Mesenchymal stem cell (in vitro differentiated cells and primary cell): ENCODE results near the gene SCIN.
A peak's percentile ranks its signal among the peaks of the same experiment; 100 is the strongest.
"Not testable (repeated sequence)": the region's sequence is repeated elsewhere in the genome, so short reads cannot be mapped to it uniquely, and the experiment has no call there.

Experiments used
- DNase-seq: peaks from one replicate; pipeline ENCODE4 v3.0.0-alpha.2; 2013
- H2AFZ ChIP-seq: one replicate; pipeline ENCODE4 v1.6.1; 2013; ENCODE audit warnings: low read depth, mild to moderate bottlenecking, control low read depth, inconsistent platforms, low read length, moderate library complexity
- H2AK5ac ChIP-seq: 2 replicates; pipeline ENCODE4 v1.6.1; 2013; ENCODE audit warnings: low read length, moderate library complexity, mild to moderate bottlenecking, inconsistent platforms; ENCODE audit not compliant: severe bottlenecking
- H2BK120ac ChIP-seq: one replicate; pipeline ENCODE4 v1.6.1; 2013; ENCODE audit warnings: low read depth, mild to moderate bottlenecking, inconsistent platforms, low read length, moderate library complexity
- H2BK12ac ChIP-seq, 2 experiments: one replicate each; pipeline ENCODE4 v1.6.1; 2013; ENCODE audit warnings: inconsistent platforms in 2 of 2, low read length in 2 of 2, mild to moderate bottlenecking in 2 of 2, moderate library complexity in 2 of 2, control low read depth in 1 of 2
- H2BK15ac ChIP-seq: one replicate; pipeline ENCODE4 v1.6.1; 2013; ENCODE audit warnings: mild to moderate bottlenecking, low read depth, inconsistent platforms; ENCODE audit not compliant: poor library complexity, severe bottlenecking
- H2BK5ac ChIP-seq: 2 replicates; pipeline ENCODE4 v1.6.1; 2013; ENCODE audit warnings: low read depth, mild to moderate bottlenecking, low read length, control low read depth, inconsistent platforms; ENCODE audit not compliant: poor library complexity, severe bottlenecking
- H3K14ac ChIP-seq, 2 experiments: one replicate each; pipeline ENCODE4 v1.6.1; 2013; ENCODE audit warnings: inconsistent platforms in 2 of 2, low read length in 2 of 2, control low read depth in 1 of 2, mild to moderate bottlenecking in 1 of 2, moderate library complexity in 1 of 2
- H3K18ac ChIP-seq, 2 experiments: one replicate each; pipeline ENCODE4 v1.6.1; 2013; ENCODE audit warnings: inconsistent platforms in 2 of 2, low read length in 2 of 2, control low read depth in 1 of 2, low read depth in 1 of 2, mild to moderate bottlenecking in 1 of 2
- H3K23ac ChIP-seq, 2 experiments: one replicate each; pipeline ENCODE4 v1.6.1; 2013; ENCODE audit warnings: inconsistent platforms in 2 of 2, low read length in 2 of 2, mild to moderate bottlenecking in 2 of 2, moderate library complexity in 2 of 2, control low read depth in 1 of 2
- H3K27ac ChIP-seq: 2 replicates; pipeline ENCODE4 v1.5.1; 2013; ENCODE audit warnings: mild to moderate bottlenecking, moderate library complexity, low read length, control low read depth, inconsistent platforms; ENCODE audit not compliant: poor library complexity, severe bottlenecking
- H3K27me3 ChIP-seq, 2 experiments: 2 replicates each; pipeline versions ENCODE4 v1.6.1 to v1.7.0; 2013; ENCODE audit warnings: low read length in 2 of 2, mild to moderate bottlenecking in 2 of 2, moderate library complexity in 2 of 2, control low read depth in 1 of 2, inconsistent platforms in 1 of 2; ENCODE audit not compliant: control insufficient read depth in 1 of 2, insufficient read depth in 1 of 2
- H3K36me3 ChIP-seq, 2 experiments: 2 replicates each; pipeline versions ENCODE4 v1.6.1 to v1.7.0; 2013; ENCODE audit warnings: low read length in 2 of 2, control low read depth in 1 of 2, inconsistent platforms in 1 of 2, low read depth in 1 of 2, mild to moderate bottlenecking in 1 of 2; ENCODE audit not compliant: insufficient read depth in 2 of 2, control insufficient read depth in 1 of 2
- H3K4ac ChIP-seq, 2 experiments: one replicate each; pipeline ENCODE4 v1.6.1; 2013; ENCODE audit warnings: inconsistent platforms in 2 of 2, low read length in 2 of 2, mild to moderate bottlenecking in 2 of 2, moderate library complexity in 2 of 2, control low read depth in 1 of 2, low read depth in 1 of 2
- H3K4me1 ChIP-seq: 2 replicates; pipeline ENCODE4 v1.6.1; 2013; ENCODE audit warnings: low read depth, low read length, control low read depth; ENCODE audit not compliant: control insufficient read depth, insufficient read depth
- H3K4me2 ChIP-seq: 2 replicates; pipeline ENCODE4 v1.6.1; 2013; ENCODE audit warnings: low read length, mild to moderate bottlenecking, inconsistent platforms; ENCODE audit not compliant: poor library complexity, severe bottlenecking
- H3K4me3 ChIP-seq, 2 experiments: 2 replicates each; pipeline versions ENCODE4 v1.5.1 to v1.7.0; 2013; ENCODE audit warnings: low read length in 2 of 2, mild to moderate bottlenecking in 2 of 2, control low read depth in 1 of 2, low read depth in 1 of 2; ENCODE audit not compliant: insufficient read depth in 1 of 2
- H3K79me1 ChIP-seq: replicated peaks from 2 replicates; pipeline ENCODE4 v1.6.1; 2013; ENCODE audit warnings: mild to moderate bottlenecking, control low read depth, low read length, inconsistent platforms; ENCODE audit not compliant: poor library complexity, severe bottlenecking
- H3K9ac ChIP-seq: 2 replicates; pipeline ENCODE4 v1.7.0; 2013; ENCODE audit warnings: mild to moderate bottlenecking, low read length, moderate library complexity
- H3K9me3 ChIP-seq: 2 replicates; pipeline ENCODE4 v1.7.0; 2013; ENCODE audit warnings: mild to moderate bottlenecking, low read length; ENCODE audit not compliant: control insufficient read depth
- H4K8ac ChIP-seq: one replicate; pipeline ENCODE4 v1.6.1; 2013; ENCODE audit warnings: inconsistent platforms, mild to moderate bottlenecking, low read length, moderate library complexity
- H4K91ac ChIP-seq: one replicate; pipeline ENCODE4 v1.6.1; 2013; ENCODE audit warnings: mild to moderate bottlenecking, low read length, inconsistent platforms
- WGBS: methylation state at CpG from one replicate; pipeline ENCODE4 v1.1.7; 2013; ENCODE audit warnings: mixed read lengths; 5-methylcytosine and 5-hydroxymethylcytosine counted together

Gene SCIN

DNA sequence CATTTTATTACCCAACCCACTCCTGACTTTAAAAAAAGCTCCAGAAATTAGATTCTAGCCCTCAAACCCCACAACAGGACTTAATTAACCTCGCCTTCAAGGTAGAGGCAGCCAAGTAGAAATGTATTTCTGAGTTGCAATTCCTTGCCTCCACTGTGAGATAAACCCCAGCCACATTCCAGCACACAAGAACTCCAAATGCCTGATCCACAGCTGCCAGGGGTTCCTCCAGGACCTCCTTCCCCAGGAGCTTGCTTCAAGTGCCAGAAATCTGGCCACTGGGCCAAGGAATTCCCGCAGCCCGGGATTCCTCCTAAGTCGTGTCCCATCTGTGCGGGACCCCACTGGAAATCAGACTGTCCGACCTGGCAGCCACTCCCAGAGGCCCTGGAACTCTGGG is 91.1 kb downstream of the SCIN start:
- no peak overlapping the region for H3K23ac ChIP-seq
- no peak overlapping the region for H3K14ac ChIP-seq
- no peak overlapping the region for H3K9ac ChIP-seq
- H2BK120ac ChIP-seq = no peak overlapping the region
- H2BK15ac ChIP-seq = no peak overlapping the region
- H3K79me1 ChIP-seq = no peaks in the 10 kb centered on the region
- H2BK12ac ChIP-seq = no peak overlapping the region
- WGBS = 97% methylated on average over 6 of the region's 6 CpGs
- DNase-seq = no peak
- H3K36me3 ChIP-seq = no peaks in the 10 kb centered on the region
- H3K4ac ChIP-seq = no peak overlapping the region
- H3K9me3 ChIP-seq = no peaks in the 10 kb centered on the region
- peak overlapping the region in 1 of 2 experiments; percentile 24 for H3K18ac ChIP-seq
- H3K27me3 ChIP-seq = no peaks in the 10 kb centered on the region
- H4K8ac ChIP-seq = no peak overlapping the region
- H3K4me1 ChIP-seq = peaks cover 5% of the 10 kb centered on the region
- H2BK5ac ChIP-seq = no peak overlapping the region
- H3K27ac ChIP-seq = no peak overlapping the region
- peak overlapping the region; percentile 92 for H2AK5ac ChIP-seq
- no peak overlapping the region for H3K4me2 ChIP-seq
- H3K4me3 ChIP-seq = no peak overlapping the region
- no peak overlapping the region for H2AFZ ChIP-seq
- H4K91ac ChIP-seq = no peak overlapping the region

DNA sequence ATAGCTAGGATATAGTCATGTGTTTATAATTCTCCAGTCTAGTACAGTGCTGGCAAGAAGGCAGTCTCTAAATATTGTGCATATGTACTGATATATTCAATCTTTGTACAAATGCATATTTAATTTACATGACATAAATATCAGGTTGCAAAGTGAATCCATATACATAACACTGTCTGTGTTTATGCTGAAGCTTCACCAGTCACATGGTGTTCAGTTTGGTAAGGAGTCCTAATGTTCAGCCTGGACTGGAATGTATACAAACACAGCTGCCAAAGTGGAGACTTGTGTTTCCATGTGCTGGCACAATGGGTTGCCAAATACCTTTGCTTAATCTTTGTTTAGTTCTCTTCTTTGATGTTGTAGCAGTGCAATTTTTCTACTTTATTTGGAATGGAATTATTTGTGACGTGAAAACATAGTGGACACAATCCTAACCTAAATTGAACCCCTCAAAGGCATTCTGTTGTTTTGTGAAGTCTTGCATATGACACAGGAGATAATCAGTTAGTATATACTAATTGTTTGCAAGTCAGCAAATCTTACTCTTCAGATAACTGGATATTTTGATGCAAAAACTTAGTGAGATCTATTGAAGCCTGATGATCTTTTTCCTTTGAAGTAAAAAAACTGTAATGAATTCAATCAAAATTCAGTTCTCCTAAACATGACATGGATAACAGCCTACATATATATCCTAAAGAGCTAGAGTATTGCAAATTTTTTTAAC is 99.6 kb downstream of the SCIN start:
- Histone ChIP-seq H2BK12ac (no peak overlapping the region), H3K27me3 (no peaks in the 10 kb centered on the region), H3K27ac (no peak overlapping the region), H2AFZ (no peak overlapping the region), H3K23ac (no peak overlapping the region), H2BK120ac (no peak overlapping the region), H3K4me1 (no peaks in the 10 kb centered on the region), H3K4me2 (no peak overlapping the region), H4K91ac (no peak overlapping the region), H3K4me3 (no peak overlapping the region), H3K79me1 (no peaks in the 10 kb centered on the region), H2BK15ac (no peak overlapping the region), H3K36me3 (no peaks in the 10 kb centered on the region), H3K18ac (no peak overlapping the region), H2AK5ac (no peak overlapping the region), H3K4ac (no peak overlapping the region), H4K8ac (no peak overlapping the region), H3K14ac (no peak overlapping the region), H2BK5ac (no peak overlapping the region), H3K9me3 (no peaks in the 10 kb centered on the region), H3K9ac (no peak overlapping the region)
- DNase-seq = peak; percentile 71
- WGBS = no CpG with 5 or more reads among the region's 1 CpG

DNA sequence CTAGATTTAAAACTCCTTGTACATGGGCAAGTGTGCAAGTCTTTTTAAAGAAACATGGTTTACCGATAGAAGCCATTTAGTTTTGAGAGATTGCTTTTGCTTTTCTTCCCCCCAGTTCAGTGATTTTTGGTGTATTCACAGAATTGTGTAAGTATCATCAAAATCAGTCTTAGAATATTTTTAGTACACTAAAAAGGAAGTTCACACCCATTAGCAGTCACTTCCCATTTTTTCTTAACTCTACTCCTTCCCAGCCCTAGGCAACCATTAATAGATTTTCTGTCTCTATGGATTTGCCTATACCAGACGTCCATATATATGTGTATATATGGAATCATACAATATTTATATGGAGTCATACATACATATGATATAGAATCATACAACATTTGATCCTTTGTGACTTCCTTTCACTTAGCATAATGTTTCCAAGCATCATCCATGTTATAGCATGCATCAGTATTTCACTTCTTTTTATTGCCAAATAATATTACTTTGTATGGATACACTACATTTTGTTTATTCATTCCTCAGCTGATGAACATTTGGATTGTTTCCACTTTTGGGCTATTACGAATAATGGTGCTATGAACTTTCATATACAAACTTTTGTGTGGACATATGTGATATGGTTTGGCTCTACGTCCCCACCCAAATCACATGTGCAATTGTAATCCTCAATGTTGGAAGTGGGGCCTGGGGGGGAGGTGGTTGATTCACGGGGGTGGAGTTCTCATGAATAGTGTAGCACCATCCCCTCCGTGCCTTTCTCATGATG is 100.4 kb downstream of the SCIN start:
- WGBS = 96% methylated on average over 4 of the region's 6 CpGs
- H3K9me3 ChIP-seq = no peaks in the 10 kb centered on the region
- no peaks in the 10 kb centered on the region for H3K27me3 ChIP-seq
- H2BK5ac ChIP-seq = no peak overlapping the region
- no peak overlapping the region for H3K27ac ChIP-seq
- H3K4me1 ChIP-seq = no peaks in the 10 kb centered on the region
- H3K9ac ChIP-seq = no peak overlapping the region
- H3K18ac ChIP-seq = no peak overlapping the region
- no peak overlapping the region for H2BK120ac ChIP-seq
- no peaks in the 10 kb centered on the region for H3K36me3 ChIP-seq
- no peak overlapping the region for H3K4me3 ChIP-seq
- H4K91ac ChIP-seq = no peak overlapping the region
- H4K8ac ChIP-seq = peak overlapping the region; percentile 58
- H3K4ac ChIP-seq = no peak overlapping the region
- H2BK15ac ChIP-seq = no peak overlapping the region
- H3K14ac ChIP-seq = no peak overlapping the region
- H3K4me2 ChIP-seq = no peak overlapping the region
- no peak overlapping the region for H2BK12ac ChIP-seq
- no peaks in the 10 kb centered on the region for H3K79me1 ChIP-seq
- H2AFZ ChIP-seq = no peak overlapping the region
- peak overlapping the region; percentile 45 for H2AK5ac ChIP-seq
- no peak for DNase-seq
- H3K23ac ChIP-seq = no peak overlapping the region

DNA sequence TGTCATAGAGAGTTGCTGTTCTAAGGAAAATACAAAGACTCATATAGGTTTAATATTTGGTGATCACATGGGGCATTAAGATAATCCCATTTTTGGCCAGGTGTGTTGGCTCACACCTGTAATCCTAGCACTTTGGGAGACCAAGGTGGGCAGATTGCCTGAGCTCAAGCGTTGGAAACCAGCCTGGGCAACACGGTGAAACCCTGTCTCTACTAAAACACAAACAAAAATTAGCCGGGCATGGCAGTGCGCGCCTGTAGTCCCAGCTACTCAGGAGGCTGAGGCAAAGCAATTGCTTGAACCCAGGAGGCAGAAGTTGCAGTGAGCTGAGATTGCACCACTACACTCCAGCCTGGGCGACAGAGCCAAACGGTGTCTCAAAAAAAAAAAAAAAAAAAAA is 102.9 kb downstream of the SCIN start:
- not testable (repeated sequence) for H2BK5ac ChIP-seq, H2AFZ ChIP-seq, H2BK120ac ChIP-seq, H3K79me1 ChIP-seq, H3K36me3 ChIP-seq, H3K27ac ChIP-seq, H4K8ac ChIP-seq, DNase-seq, H3K18ac ChIP-seq, H3K4me3 ChIP-seq, H2AK5ac ChIP-seq, H3K27me3 ChIP-seq, H2BK12ac ChIP-seq, H3K4ac ChIP-seq, H3K14ac ChIP-seq, H4K91ac ChIP-seq, H3K4me1 ChIP-seq, H3K23ac ChIP-seq, H3K4me2 ChIP-seq, H2BK15ac ChIP-seq, H3K9ac ChIP-seq, H3K9me3 ChIP-seq
- 98% methylated on average over 5 of the region's 7 CpGs for WGBS
